HEK293 (cell line): ENCODE data around the gene TBC1D22A.

Experiments
- BCL11A ChIP-seq: fragments of 450-650 bp; formaldehyde crosslinking; IDR thresholded peaks from 2 replicates; pipeline ENCODE4 v1.5.1; 2016; ENCODE audit warnings: low read depth, missing biosample characterization, missing genetic modification characterization
- MZF1 ChIP-seq: fragments of 450-650 bp; formaldehyde crosslinking; IDR thresholded peaks from 2 replicates; pipeline ENCODE4 v1.5.1; 2017; ENCODE audit warnings: missing biosample characterization, missing genetic modification characterization, borderline replicate concordance
- ZNF174 ChIP-seq: fragments of 450-650 bp; formaldehyde crosslinking; IDR thresholded peaks from 2 replicates; pipeline ENCODE4 v1.5.0; 2017; ENCODE audit warnings: missing biosample characterization, mild to moderate bottlenecking, missing genetic modification characterization
- ZNF175 ChIP-seq: fragments of 450-650 bp; formaldehyde crosslinking; IDR thresholded peaks from 2 replicates; pipeline ENCODE4 v1.5.1; 2016; ENCODE audit warnings: missing biosample characterization, missing genetic modification characterization
- ZNF610 ChIP-seq: fragments of 450-650 bp; formaldehyde crosslinking; IDR thresholded peaks from 2 replicates; pipeline ENCODE4 v1.5.1; 2016; ENCODE audit warnings: missing biosample characterization, missing genetic modification characterization, borderline replicate concordance
- ZNF629 ChIP-seq: fragments of 450-650 bp; formaldehyde crosslinking; IDR thresholded peaks from 2 replicates; pipeline ENCODE4 v1.5.1; 2017; ENCODE audit warnings: missing biosample characterization, missing genetic modification characterization
- ZNF707 ChIP-seq: fragments of 450-650 bp; formaldehyde crosslinking; IDR thresholded peaks from 2 replicates; pipeline ENCODE4 v1.5.1; 2016; ENCODE audit warnings: missing biosample characterization, missing genetic modification characterization
- ZNF777 ChIP-seq: fragments of 450-650 bp; formaldehyde crosslinking; IDR thresholded peaks from 2 replicates; pipeline ENCODE4 v1.5.1; 2017; ENCODE audit warnings: missing biosample characterization, missing genetic modification characterization, borderline replicate concordance
- ZNF830 ChIP-seq: fragments of 450-650 bp; IDR thresholded peaks from 2 replicates; pipeline ENCODE4 v1.5.0; 2018; ENCODE audit warnings: missing biosample characterization, missing genetic modification characterization, low read depth, mild to moderate bottlenecking, moderate library complexity
- ZSCAN30 ChIP-seq: fragments of 450-650 bp; IDR thresholded peaks from 2 replicates; pipeline ENCODE4 v1.5.1; 2018; ENCODE audit warnings: missing biosample characterization, mild to moderate bottlenecking, missing genetic modification characterization, moderate library complexity
- ZXDB ChIP-seq: fragments of 450-650 bp; formaldehyde crosslinking; IDR thresholded peaks from 2 replicates; pipeline ENCODE4 v1.5.1; 2016; ENCODE audit warnings: missing biosample characterization, missing genetic modification characterization
- TF ChIP-seq, protein P1 (sequence below): fragments of 450-650 bp; formaldehyde crosslinking; IDR thresholded peaks from 2 replicates; pipeline ENCODE4 v1.5.1; 2016; ENCODE audit warnings: missing biosample characterization, missing genetic modification characterization, low read depth

DNA sequence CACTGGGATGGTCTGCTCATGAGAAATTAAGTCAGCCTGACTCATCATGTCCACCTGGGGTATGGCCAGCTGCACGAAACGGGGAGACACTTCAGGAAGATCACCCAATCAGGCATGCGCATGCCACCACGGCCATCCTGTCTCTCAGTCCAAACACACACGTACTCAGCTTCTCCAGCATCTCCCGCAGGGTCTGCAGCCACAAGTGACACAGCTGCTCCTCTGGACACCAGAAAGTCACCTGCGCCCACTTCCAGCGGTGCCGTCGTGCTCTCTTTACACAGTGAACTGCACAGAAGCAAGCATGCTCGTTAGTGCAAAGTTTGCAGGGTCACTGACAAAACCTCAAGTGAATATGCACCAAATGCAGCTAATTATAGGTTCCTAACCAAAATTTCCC is 42.5 kb upstream of the TBC1D22A start:
- TF ChIP-seq ZXDB (tag by site-specific recombination) (no peak), ZNF830 (no peak), ZNF777 (tag by site-specific recombination) (no peak), ZNF175 (tag by site-specific recombination) (no peak), ZNF707 (no peak), ZNF174 (no peak), ZNF629 (no peak), MZF1 (tag by site-specific recombination) (no peak), ZSCAN30 (tag by site-specific recombination) (no peak), ZNF610 (tag by site-specific recombination) (no peak), BCL11A (no peak)
- TF ChIP-seq, protein P1, sequence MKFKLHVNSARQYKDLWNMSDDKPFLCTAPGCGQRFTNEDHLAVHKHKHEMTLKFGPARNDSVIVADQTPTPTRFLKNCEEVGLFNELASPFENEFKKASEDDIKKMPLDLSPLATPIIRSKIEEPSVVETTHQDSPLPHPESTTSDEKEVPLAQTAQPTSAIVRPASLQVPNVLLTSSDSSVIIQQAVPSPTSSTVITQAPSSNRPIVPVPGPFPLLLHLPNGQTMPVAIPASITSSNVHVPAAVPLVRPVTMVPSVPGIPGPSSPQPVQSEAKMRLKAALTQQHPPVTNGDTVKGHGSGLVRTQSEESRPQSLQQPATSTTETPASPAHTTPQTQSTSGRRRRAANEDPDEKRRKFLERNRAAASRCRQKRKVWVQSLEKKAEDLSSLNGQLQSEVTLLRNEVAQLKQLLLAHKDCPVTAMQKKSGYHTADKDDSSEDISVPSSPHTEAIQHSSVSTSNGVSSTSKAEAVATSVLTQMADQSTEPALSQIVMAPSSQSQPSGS (tag by site-specific recombination) = no peak
